22Rv1 (cell line): ENCODE data around the gene NCOA1.

ENCODE experiments used
- CTCF ChIP-seq: fragments of 450-650 bp; IDR thresholded peaks from 2 replicates; pipeline ENCODE4 v1.5.1; 2017; ENCODE audit warnings: mild to moderate bottlenecking
- ZFX ChIP-seq: fragments of 450-650 bp; IDR thresholded peaks from 2 replicates; pipeline ENCODE4 v1.6.1; 2017; ENCODE audit warnings: antibody characterized with exemption, borderline replicate concordance

GRCh38 chr2:24486636-24487205 lies 4.3 kb upstream of the NCOA1 start:
- no peak for TF ChIP-seq CTCF
- no peak for TF ChIP-seq ZFX
